Mucosa of gallbladder (tissue), 1 donor: ENCODE measurements around the gene MYNN. TPM values are rescaled to one million over a fixed set of nuclear protein-coding genes. Genes with fewer than 3 reads are reported as not detected.

Experiments
- DNase-seq: peaks from one replicate; pipeline ENCODE4 v3.0.0-alpha.2; 2020; ENCODE audit warnings: low spot score
- total RNA-seq: library from RNA; stranded (reverse); gene quantifications from one replicate; pipeline ENCODE4 v1.2.1, GENCODE V29; 2021
- donor health status: DM: no; HTN: no; CAD: no.

MYNN gene
- total RNA-seq, 1 donor from 2014 or later = 14.0 TPM

DNA sequence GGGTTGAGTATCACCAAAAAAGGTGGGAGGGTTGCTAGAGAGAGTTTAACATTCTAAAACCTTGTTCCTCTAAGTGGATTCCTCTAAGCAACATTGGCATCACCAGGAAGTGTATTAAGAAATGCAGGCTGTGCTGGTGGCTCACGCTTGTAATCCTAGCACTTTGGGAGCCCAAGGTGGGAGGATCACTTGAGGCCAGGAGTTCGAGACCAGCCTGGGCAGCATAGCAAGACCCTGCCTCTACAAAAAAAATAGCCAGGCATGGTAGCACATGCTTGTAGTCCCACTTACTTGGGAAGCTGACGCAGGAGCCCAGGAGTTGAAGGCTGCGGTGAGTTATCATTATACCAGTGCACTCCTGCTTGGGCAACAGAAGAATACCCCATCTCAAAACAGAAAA lies 4.6 kb downstream of the MYNN start:
- DNase-seq = no peak

DNA sequence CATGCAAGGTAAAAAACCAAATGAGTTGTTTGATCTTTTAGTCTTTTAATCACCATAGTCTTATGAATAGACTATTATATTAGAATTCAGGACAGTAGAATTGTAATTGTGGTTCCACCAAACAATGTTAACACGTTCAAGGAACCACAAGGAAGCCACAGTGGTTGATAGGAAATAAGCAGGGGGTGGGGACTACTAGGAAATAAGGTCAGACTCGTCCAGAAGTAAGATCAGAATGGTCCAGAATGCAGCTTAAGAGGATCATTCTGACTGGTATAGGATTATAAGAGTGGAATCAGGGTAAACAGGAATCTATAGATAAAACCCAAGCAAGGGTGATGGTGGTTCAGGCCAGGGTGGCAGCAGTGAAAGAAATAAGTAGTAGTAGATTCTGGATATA lies 7.5 kb downstream of the MYNN start:
- DNase-seq = no peak

DNA sequence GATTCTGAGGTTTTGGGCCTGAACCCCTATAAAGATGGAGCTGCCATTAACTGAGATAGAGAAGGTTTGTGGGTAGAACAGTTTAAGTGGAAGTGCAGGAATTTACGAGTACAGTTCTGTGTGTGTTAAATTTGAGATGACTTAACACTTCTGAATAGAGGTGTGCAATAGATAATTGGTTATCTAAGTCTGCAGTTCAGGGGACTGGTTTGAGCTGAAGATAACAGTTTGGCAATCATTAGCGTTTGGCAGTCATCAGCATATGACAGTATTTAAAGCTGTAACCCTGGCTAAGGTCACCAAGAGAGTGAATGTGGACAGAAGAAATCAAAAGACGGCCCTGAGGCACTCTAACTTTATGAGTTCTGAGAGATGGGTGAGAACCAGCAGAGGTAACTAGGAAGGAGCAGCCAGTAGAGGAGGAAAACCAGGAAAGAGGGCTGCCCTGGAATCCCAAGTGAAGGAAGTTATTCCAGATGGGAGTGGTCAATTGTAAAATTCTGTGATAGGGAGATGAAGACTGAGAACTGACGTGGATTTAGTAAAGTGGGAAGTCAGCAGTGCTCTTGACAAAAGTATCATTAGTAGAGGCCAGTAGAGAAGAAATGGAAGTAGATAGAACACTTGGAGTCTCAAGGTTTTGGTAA lies 8.1 kb downstream of the MYNN start:
- DNase-seq = no peak

DNA sequence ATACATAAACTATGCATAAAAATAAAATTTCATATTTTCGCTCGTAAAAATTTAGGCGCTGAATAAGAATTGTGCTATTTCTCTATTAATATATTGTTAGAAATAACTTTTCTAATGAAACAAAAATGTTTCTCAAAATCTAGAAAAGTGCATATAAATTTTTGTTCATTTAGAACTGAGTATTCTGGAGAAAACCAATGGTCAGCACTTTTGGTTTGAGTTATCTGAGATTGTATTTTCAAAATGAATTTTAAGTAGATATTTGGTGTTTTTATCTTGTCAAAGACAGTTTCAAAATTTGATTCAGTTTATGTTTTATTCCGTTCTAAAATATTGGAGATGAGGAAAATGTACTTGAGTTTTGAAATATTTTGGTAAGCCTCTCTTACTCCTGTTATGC lies 13.9 kb downstream of the MYNN start:
- no peak for DNase-seq

DNA sequence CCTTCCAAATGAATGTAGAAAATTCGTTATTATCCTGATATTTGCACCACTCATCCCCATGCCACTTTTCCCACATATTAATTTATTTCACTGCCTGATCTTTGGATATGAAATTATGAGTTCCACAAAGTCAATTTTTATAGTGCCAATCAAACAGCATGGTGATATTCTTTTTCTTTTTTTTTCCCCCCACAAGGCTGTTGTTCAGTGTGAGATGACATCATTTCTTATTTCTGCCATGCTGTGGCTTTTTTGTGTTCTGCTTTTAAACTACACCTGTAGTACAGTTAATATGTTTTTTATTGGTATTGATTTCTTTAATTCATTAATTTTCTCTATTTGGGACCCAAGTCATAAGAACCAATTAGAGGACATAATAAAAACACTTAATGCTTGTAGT lies 14.6 kb downstream of the MYNN start:
- no peak for DNase-seq

DNA sequence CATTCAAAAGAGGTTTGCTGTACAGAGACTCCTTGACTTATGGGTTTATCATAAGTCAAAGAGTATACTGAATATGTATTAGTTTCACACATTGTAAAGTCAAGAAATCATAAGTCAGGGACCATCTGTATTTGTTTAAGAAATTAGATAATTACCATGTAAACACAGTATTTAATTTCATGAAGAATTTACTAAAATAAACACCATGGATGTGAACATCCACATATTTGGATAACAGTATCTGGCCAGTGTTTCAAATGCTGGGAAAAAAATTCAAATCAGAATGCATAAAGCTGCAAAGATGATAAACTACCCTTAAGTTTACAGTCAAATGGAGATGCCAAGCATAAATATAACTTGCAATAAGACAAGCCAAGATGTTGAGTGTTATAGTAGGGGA lies 17.0 kb downstream of the MYNN start:
- no peak for DNase-seq

DNA sequence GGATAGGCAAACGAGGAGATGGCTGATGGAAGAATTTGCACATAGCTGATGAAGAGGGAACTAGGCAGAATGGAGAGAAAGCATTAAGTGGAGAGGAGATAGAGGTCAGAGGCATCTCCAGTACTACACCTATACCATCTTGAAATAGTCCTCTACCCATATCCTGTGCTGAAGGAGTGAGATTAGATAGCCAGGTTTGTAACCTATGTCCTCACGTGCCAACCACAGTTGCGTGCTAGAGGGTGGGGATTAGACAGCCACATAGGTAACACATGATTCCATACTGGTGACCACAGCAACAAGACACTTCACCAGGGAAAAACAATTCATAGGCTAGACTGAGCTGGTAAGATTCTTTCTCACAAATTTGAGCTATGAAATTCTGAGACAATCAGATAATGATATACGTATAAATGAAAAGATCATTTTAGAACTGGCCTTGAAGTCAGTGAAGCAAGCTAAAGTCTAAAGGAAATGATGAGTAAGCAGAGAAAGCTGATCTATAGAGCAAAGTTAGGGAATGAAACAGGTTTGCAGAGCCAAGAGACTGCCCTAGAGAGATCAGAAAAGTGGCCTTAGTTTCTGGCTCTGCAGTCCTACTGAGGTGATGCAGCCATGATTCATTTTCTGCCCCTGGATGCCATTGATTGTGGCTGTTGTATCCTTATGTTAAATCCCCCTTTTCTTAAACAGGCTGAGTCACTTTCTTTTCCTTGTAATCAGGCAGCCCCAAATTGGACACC lies 17.7 kb downstream of the MYNN start:
- DNase-seq = no peak

DNA sequence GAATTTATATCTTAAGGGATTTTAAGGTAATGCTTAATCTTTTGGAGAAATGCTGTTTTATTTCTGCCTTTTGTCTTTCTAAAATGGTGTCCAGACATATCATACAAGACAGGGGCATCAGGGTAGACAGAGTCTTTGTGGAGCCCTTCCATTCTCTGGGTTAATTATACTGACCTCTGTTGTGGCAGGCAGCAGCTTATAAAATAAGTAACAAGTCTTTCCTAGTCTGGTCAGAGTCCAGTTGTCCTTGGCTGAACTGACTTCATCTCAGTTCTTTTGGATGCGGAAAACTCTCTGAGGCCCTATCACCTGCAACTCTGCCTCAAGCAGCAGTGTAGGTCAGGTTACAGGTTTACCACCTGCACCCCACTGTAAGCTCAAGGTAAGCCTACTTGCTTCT lies 19.2 kb downstream of the MYNN start:
- DNase-seq = no peak

DNA sequence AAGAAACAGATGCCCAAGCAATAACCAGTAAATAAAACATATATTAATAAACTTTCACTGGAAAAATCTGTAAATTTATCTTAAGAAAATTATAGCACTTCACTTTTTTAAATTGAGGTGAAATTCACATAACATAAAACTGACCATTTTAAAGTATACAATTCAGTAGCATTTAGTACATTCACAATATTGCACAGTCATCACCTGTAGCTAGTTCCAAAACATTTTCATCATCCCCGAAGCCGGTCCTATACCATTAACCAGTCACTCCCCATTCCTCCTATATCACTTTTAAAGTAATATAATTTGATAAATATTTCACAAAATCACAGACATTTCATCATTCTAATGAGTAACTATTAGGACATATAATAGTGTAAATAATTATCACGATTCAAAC lies 31.5 kb downstream of the MYNN start:
- no peak for DNase-seq

DNA sequence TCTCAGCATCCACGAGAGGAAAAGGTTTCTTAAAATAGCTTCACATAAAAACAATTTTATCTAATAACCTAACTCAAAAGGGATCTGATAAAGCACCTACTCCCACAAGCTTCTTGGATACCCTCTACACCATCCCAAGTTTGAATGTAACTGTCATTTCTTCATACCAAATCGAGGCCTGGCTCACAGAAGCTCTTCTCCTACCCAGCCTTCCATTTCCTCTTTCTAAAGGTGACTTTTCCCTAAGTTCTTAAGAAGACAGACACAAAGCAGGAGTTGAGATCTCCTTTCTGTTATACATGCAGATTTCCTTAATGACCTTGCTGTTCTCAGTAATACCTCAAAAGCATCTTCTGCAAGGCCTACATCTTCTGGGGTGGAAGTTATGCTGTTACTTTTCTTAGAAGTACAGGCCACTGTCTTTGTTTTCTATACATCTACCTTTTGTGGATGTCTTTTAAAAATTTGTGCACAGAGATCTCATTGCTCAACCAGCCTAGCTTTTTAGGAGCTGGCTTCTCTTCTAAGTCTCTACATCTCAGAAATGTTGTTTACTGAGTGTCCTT lies 36.1 kb downstream of the MYNN start:
- DNase-seq = no peak

DNA sequence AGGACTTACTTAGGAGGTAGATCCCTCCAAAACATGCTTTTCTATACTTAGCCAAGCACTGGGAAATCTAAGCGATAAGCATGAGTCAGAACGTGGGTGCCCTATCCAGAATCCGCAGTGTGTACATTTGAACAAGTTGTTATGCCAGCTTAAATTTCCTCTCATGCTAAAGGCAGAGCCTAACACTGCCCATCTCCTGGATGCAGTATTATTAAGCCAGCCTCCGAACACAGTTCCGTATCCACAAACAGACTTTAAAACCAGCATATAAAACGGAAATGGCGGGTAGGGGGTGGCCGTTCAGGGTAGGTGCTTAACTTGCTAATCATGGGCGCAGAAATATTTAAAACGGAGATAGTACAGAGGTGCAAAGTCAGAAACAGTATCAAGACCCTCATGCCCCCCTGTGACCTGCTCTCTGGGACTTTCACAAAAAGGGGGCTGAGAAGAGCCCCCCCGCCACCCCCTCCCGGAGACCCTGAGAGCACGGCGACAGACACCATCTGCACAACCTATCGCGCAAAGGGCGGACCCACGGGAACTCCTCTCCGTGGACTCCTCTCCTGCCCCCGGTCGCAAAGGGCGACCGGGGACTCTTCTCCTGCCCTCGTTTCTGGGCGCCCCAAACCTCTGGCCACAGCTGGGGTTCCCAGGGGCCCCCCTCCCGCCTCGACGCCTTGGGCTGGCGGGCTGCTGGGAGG lies 38.6 kb downstream of the MYNN start:
- no peak for DNase-seq

DNA sequence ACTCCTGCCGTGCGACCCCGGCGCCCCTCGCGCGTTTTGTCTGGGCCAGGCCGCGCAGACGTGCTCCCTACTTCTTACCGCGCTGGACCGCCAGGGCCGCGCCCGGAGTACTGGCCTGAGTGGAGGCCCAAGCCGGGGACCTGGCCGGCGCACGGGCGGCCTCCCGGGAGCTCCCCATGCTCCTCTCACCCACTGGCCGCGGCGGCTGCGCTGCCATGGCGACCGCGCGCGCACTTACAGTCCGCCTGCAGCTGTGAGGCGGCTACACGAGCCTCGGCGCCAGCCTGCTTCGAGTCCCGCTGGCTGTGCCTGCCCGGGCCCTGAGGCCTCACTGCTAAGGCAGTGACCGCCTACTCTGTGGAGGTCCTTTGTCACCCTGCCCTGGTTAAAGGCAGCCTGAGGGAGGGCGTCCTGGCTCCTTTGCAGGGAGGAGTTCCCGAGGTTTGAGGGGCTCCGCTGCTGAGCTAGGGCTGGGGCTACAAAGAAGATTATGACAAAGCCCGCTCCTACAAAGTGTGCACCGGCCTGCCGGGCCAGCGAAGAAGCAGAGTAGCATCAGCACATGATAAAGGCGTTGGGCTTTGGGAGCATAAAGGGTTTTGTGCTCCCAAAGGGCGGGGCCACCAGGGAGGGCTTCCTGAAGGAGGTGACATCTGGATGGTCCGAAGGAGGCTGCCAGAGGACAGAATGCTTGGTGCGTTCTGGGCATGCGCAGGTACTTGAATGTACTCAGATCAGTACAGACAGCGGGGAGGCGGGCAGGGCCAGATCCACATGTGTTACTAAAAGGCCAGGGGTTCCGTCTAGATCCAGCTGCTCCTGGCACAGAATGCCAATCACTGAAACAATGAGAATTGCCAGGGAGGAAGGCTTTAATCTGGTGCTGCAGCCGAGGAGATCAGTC lies 39.4 kb downstream of the MYNN start, which contains the start of the genes LRRC34 and LRRIQ4:
LRRC34 (minus strand) TSS at position 573 of the 904 bp plus-strand sequence; CDS start at position 217, 356 bp downstream.
LRRIQ4 (plus strand) TSS at position 539 of the 904 bp plus-strand sequence. CDS start 9,052 bp downstream, outside the sequence.
- peak; percentile 59 for DNase-seq

DNA sequence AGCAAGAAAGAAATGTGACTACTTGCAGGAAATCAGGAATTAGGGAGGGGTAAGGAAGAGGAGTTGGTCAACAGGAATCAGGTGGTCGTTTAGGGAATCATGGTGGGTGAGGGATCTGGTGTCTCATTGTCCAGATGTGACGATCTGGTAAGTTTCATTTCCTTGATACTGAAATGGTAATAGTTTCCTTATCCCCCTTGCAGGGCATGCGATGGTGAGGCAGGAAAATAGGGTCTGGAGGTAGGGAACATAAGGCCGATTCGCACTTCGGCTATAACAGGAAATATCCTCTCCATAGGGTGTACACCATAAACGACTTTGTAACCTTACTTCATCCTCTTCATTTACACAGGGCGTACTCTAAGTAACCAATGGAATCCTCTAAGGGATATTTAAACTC lies 40.1 kb downstream of the MYNN start:
- no peak for DNase-seq

DNA sequence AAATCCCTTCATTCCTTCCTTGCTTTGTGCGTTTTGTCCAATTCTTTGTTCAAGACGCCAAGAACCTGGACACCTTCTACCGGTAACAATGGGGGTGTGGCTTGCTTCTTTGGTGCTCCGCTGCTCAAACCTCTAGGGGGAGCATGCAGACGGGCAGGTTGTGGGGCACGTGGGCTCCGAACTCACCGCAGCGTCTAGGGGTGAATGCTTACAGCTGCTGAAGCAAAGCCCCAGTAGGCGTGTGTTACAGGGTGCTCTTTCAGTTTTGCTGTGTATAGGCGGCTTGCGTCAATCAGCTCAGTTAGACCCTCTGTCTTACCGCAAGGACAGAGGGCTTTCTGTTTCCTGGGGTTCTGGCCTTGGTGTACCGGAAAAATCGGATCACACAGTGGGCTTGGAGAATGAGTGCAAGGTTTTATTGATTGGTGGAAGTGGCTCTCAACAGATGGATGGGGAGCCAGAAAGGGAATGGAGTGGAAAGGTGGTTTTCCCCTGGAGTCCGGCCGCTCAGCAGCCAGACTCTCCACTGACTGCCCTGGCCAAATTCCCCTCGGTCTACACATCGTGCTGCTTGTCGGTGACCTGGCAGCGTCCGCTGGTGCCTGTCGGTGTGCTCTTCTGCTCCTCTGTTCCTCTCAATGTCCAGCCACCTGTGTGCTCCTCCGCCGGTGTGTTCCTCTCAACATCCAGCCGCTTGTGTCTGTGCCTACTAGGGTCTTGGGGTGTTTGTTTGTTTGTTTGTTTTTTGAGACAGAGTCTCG lies 40.7 kb downstream of the MYNN start:
- no peak for DNase-seq

DNA sequence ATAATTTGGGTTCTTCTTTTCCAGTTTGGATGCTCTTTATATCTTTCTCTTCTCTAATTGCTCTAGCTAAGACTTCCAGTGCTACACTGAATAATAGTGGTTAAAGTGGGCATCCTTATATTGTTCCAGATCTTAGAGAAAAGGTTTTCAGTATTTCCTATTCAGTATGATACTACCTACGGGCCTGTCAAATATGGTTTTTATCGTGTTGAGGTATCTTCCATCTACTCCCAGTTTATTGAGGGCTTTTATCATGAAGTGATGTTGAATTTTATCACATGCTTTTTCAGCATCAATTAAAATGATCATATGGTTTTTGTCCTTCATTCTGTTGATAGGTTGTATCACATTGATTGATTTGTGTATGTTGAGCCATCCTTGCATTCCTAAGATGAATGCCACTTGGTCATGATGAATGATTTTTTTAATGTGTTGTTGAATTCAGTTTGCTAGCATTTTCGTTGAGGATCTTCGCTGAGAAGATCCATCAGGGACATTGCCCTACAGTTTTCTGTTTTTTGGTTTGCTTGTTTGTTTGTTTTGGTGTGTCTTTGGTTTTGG lies 42.5 kb downstream of the MYNN start:
- no peak for DNase-seq

DNA sequence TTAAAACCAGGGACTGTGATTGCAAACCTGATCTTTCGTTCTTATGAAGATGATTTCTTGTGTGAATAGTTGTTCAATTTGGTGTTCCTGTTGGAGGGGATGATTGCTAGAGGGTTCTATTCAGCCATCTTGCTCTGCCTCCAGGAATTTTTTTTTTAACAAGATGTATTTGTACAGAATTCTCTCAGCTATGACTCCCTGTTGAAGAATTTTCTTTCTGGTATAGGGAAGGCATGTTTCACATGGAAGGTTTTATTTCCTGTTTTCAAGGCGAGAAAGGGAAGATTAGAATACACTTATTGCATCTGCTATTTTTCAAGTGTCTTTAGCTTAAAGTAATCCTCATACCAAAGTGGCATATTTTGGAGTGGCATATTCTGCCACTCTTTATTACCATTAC lies 45.1 kb downstream of the MYNN start:
- no peak for DNase-seq

DNA sequence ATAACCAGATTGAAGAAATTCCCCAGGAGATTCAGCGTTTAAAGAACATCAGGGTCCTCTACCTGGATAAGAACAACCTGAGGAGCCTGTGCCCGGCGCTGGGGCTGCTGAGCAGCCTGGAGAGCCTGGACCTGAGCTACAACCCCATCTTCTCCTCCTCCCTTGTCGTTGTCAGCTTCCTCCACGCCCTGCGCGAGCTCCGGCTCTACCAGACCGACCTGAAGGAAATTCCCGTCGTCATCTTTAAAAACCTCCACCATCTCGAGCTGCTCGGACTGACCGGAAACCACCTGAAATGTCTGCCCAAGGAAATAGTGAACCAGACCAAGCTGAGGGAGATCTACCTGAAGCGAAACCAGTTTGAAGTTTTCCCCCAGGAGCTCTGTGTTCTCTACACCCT lies 48.9 kb downstream of the MYNN start:
- DNase-seq = no peak

DNA sequence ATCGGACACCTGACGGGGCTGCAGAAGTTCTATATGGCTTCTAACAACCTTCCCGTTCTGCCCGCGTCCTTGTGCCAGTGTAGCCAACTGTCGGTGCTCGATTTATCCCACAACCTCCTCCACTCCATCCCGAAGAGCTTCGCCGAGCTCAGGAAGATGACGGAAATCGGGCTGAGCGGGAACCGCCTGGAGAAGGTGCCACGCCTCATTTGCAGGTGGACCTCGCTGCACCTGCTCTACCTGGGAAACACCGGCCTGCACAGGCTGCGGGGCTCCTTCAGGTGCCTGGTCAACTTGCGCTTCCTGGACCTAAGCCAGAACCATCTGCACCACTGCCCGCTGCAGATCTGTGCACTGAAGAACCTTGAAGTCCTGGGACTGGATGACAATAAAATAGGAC lies 49.3 kb downstream of the MYNN start:
- DNase-seq = no peak

DNA sequence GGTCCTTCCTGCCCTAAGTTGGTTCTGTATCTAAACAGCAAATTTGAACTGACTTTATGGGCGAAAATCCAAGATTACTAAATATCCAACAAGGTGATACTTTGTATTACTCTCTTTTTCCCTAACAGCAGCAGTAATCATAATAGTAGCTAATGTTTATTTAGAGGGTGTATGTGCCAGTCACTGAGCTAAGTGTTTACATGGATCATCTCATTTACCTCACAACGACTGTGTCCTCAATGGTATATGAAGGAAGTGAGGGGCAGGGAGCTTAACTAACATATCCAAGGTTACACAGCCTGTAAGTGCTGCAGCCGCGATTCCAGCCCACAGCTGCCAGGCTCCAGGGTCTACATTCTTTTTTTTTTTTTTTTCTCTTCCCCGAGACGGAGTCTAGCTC lies 49.8 kb downstream of the MYNN start:
- no peak for DNase-seq

DNA sequence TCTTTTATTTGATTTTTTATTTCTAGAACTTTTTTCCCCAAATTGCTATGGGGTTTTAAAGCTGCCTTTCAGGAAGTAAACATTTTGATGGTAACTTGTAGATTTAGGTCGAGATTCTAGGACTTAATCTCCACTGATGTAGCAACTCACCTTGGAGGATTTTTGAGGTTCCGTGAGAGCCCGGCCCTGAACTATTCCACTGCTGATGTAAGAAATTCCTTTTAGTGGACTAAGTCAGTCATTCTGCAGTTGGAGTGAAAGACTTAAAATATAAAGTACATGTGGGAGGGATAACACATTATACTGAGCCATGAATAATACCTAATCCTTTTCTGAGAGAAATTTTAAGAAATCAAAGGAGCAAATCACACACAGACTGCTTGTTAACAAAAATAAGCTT lies 52.1 kb downstream of the MYNN start:
- no peak for DNase-seq
